Cardiac fibroblast (primary cell): ENCODE results near the gene ABHD4.
A peak's percentile ranks its signal among the peaks of the same experiment; 100 is the strongest.
"Not testable (repeated sequence)": the region's sequence is repeated elsewhere in the genome, so short reads cannot be mapped to it uniquely, and the experiment has no call there.

Source experiments
- DNase-seq, 2 donors: peaks; one replicate each; pipeline versions ENCODE4 v3.0.0 to v3.0.0-alpha.2; 2010; ENCODE audit warnings: low read depth in 2 of 2
- H3K4me3 ChIP-seq, 2 donors: replicated peaks in 1 of 2; 1 replicate in 1 of 2; 2 replicates in 1 of 2; pipeline ENCODE4 v1.5.1; 2011; ENCODE audit warnings: low read depth in 2 of 2, low read length in 2 of 2, mild to moderate bottlenecking in 2 of 2, moderate library complexity in 1 of 2
- CTCF ChIP-seq: IDR thresholded peaks from one replicate; pipeline ENCODE4 v1.5.1; 2011; ENCODE audit warnings: low read depth, mild to moderate bottlenecking, low read length, inconsistent platforms

ABHD4 gene

DNA sequence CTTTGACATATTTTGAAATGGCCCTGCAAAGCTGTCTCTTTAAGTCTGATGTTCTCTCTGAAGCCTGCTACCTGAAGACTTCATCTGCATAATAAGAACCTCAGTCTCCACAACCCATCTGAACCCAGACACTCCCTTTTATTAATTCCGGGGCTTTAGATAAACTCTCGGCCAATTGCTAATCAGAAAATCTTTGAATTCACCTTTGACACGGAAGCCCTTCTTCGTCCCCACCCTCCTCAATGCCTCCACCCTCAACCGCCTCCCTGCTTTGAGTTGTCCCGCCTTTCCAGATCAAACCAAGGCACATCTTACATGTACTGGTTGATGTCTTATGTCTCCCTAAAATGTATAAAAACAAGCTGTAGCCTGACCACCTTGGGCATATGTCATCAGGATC lies 28.5 kb downstream of the ABHD4 start:
- H3K4me3 ChIP-seq, result no peak overlapping the region
- DNase-seq, result no peak
- no peak for TF ChIP-seq CTCF

DNA sequence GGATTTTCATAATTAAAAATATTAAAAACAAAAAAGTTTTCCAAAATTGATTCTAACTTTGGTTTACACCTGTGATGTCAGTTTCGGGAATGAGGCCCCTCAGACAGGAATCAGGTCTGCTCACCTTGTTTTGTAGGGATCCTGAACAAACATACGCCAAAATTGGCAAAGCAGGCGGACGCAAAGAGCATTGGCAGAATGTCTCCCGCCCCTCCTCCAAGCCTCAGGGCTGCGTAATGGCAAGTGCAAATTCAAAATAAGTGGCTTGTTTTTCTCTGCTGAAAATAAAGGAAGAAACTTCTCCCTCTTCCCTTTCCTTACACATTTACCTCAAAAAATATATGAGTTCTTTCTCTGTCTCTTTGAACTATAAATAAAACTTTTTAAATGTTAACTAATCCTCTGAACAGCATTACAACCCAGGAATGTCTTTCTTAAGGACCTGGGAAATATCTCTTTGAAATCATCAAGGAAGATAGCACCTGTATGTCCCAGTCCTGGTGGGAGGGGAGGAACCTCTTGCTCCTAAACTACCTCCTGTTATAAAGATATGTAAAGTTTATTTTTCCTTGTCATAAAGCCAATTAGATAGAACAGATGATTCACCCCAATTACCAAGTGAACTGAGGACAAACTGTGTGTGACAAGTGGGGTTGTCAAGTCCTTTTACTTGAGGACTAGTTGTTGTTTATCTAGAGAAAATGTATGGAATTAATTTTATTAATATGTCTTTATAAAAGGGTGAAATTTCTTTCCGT lies 29.6 kb downstream of the ABHD4 start:
- no peak for DNase-seq
- H3K4me3 ChIP-seq, result no peak overlapping the region
- TF ChIP-seq CTCF, result no peak

GRCh38 chr14:22629361-22629760 lies 31.3 kb downstream of the ABHD4 start:
- no peak overlapping the region for H3K4me3 ChIP-seq
- no peak for TF ChIP-seq CTCF
- DNase-seq, result no peak

- DNase-seq, result no peak
- TF ChIP-seq CTCF, result no peak
- no peak overlapping the region for H3K4me3 ChIP-seq
These were observed 32.0 kb downstream of the ABHD4 start for GRCh38 chr14:22630066-22630465.

DNA sequence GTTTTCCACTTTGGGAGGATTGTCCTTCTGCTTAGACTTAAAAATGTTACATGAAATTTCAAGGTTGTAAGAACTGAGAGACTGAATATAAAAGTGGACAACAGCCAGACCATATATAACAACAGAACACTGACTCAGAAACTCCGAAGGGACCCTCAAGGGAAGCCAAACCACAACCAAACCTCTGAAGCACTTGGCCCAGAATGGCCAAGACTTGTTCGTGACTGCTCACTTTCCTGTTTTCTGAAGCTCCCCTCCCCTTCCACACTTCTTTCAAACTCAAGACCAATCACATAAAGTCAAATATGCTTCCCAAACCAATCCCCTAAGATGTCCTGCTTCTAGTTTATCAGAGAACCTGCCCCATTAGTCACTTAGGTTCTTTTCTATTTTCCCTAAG lies 32.4 kb downstream of the ABHD4 start:
- TF ChIP-seq CTCF, result no peak
- no peak overlapping the region for H3K4me3 ChIP-seq
- peak; percentile 85 to 89 for DNase-seq

- DNase-seq, result no peak
- TF ChIP-seq CTCF, result no peak
- no peak overlapping the region for H3K4me3 ChIP-seq
These were observed 36.3 kb downstream of the ABHD4 start for GRCh38 chr14:22634233-22634900.

DNA sequence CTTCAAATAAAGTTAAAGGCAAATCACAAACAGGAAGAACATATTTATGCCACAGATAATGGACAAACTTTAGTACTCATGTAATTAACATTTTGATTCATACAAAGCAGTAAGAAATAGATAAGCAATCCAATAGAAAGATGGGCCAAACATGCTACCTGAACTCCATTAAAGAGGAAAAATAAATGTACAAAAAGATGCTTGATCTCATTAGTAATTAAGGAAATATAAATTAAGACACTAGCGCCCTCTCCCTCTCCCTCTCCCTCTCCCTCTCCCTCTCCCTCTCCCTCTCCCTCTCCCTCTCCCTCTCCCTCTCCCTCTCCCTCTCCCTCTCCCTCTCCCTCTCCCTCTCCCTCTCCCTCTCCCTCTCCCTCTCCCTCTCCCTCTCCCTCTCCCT lies 37.9 kb downstream of the ABHD4 start:
- H3K4me3 ChIP-seq, DNase-seq: not testable (repeated sequence)
